ENCODE data around the gene AHNAK.
A peak's percentile ranks its signal among the peaks of the same experiment; 100 is the strongest.
"Not testable (repeated sequence)": the region's sequence is repeated elsewhere in the genome, so short reads cannot be mapped to it uniquely, and the experiment has no call there.

The AHNAK gene

GRCh38 chr11:62553080-62553838, 6.7 kb upstream of the AHNAK start:
- DNase-seq (ENCODE audit: low spot score), result peak; percentile 95

GRCh38 chr11:62552485-62553079, 6.0 kb upstream of the AHNAK start:
- DNase-seq (ENCODE audit: low spot score), result no peak

- DNase-seq (ENCODE audit: low spot score), result not testable (repeated sequence)
Measured at GRCh38 chr11:62550478-62550877, 3.9 kb upstream of the AHNAK start.

GRCh38 chr11:62548545-62549335, 2.1 kb upstream of the AHNAK start:
- DNase-seq (ENCODE audit: low spot score), result no peak

GRCh38 chr11:62547691-62548281, 1.2 kb upstream of the AHNAK start:
- peak; percentile 83 for DNase-seq (ENCODE audit: low spot score)

GRCh38 chr11:62546929-62547625, 471 bp upstream of the AHNAK start:
- peak; percentile 58 for DNase-seq (ENCODE audit: low spot score)

- peak; percentile 89 for DNase-seq (ENCODE audit: low spot score)
Measured at GRCh38 chr11:62545437-62546243, 966 bp downstream of the AHNAK start.

- peak; percentile 59 for DNase-seq (ENCODE audit: low spot score)
Measured at GRCh38 chr11:62544581-62545436, 1.8 kb downstream of the AHNAK start.

GRCh38 chr11:62543680-62544444, 2.7 kb downstream of the AHNAK start:
- no peak for DNase-seq (ENCODE audit: low spot score)

- peak; percentile 82 for DNase-seq (ENCODE audit: low spot score)
Measured at GRCh38 chr11:62542750-62543567, 3.6 kb downstream of the AHNAK start.

GRCh38 chr11:62542111-62542745, 4.4 kb downstream of the AHNAK start:
- DNase-seq (ENCODE audit: low spot score), result no peak

GRCh38 chr11:62540804-62541701, 5.6 kb downstream of the AHNAK start:
- no peak for DNase-seq (ENCODE audit: low spot score)

- peak; percentile 79 for DNase-seq (ENCODE audit: low spot score)
Measured at GRCh38 chr11:62539238-62539925, 7.2 kb downstream of the AHNAK start.

- no peak for DNase-seq (ENCODE audit: low spot score)
Measured at GRCh38 chr11:62538470-62539237, 8.0 kb downstream of the AHNAK start.

- no peak for DNase-seq (ENCODE audit: low spot score)
Measured at GRCh38 chr11:62536301-62536957, 10.2 kb downstream of the AHNAK start.
